ENCODE measurements around the gene MAN2A2. TPM values are rescaled to one million over a fixed set of nuclear protein-coding genes. Genes with fewer than 3 reads are reported as not detected.

MAN2A2 gene
- total and polyA plus RNA-seq, 9 of the 15 experiments (the other 6 are each of a cell fraction or from before 2014, with no cell fraction given): 7.3 to 151 (median 43.4) TPM

- TF ChIP-seq CXXC5 (CRISPR knock-in tag; IDR thresholded peaks at IDR 0.05) (peak; percentile 23; the same call in 1 of the 2 replicates), SAFB2 (IDR thresholded peaks at IDR 0.05; ENCODE audit: borderline replicate concordance, low read depth, low read length, severe bottlenecking) (no peak), FOXK2 (conservative IDR thresholded peaks at IDR 0.05 in 1 of 2, IDR thresholded peaks at IDR 0.05 in 1 of 2; ENCODE audit: low read depth in 2 of 2) (peak in 1 of 2 experiments; percentile 51; a peak in 2 of 4 replicates), ATF1 (CRISPR knock-in tag; IDR thresholded peaks at IDR 0.05) (no peak), ATF1 (tag; IDR thresholded peaks at IDR 0.05) (no peak), NCOR1 (IDR thresholded peaks at IDR 0.05) (peak; percentile 43), ATF7 (IDR thresholded peaks at IDR 0.05) (0 out of 2 replicates have a peak, but pooled peaks have one; percentile 29), BCOR (IDR thresholded peaks at IDR 0.05) (0 out of 2 replicates have a peak, but pooled peaks have one; percentile 43), POLR2AphosphoS5 (IDR thresholded peaks at IDR 0.05; ENCODE audit: control insufficient read depth, insufficient read depth, low read depth, low read length) (peak; percentile 60; the same call in 1 of the 2 replicates), SPI1 (IDR thresholded peaks at IDR 0.05; ENCODE audit: borderline replicate concordance, low read depth, low read length) (0 out of 2 replicates have a peak, but pooled peaks have one; percentile 29), ARID1B (IDR thresholded peaks at IDR 0.05) (peak; percentile 76), STAT5A (IDR thresholded peaks at IDR 0.05; ENCODE audit: borderline replicate concordance, low read length) (no peak), TAF7 (tag; IDR thresholded peaks at IDR 0.05) (no peak), PCBP2 (IDR thresholded peaks at IDR 0.05; ENCODE audit: low read depth, low read length, poor library complexity, severe bottlenecking) (no peak), RBM22 (IDR thresholded peaks at IDR 0.05; ENCODE audit: low read depth, low read length, poor library complexity, severe bottlenecking) (no peak), HNRNPUL1 (IDR thresholded peaks at IDR 0.05; ENCODE audit: low read length) (no peak), IRF2 (CRISPR knock-in tag; IDR thresholded peaks at IDR 0.05) (no peak), ZC3H8 (IDR thresholded peaks at IDR 0.05) (no peak), HMG20B (CRISPR knock-in tag; IDR thresholded peaks at IDR 0.05) (no peak), MAFK (IDR thresholded peaks at IDR 0.05; ENCODE audit: low read length) (0 out of 2 replicates have a peak, but pooled peaks have one; percentile 15), RCOR1 (IDR thresholded peaks at IDR 0.05; ENCODE audit: borderline replicate concordance in 1 of 2, low read depth in 2 of 2, low read length in 2 of 2) (peak; percentile 50 to 73; a peak in 3 of 4 replicates), TBL1XR1 (IDR thresholded peaks at IDR 0.05; ENCODE audit: low read length in 2 of 2) (peak in 1 of 2 experiments; percentile 63; a peak in 2 of 4 replicates), XRCC4 (IDR thresholded peaks at IDR 0.05; ENCODE audit: extremely low read depth, insufficient read depth, insufficient read length) (no peak), PHF8 (IDR thresholded peaks at IDR 0.05; ENCODE audit: borderline replicate concordance, low read length) (no peak), CREB1 (IDR thresholded peaks at IDR 0.05) (no peak), CREB1 (CRISPR knock-in tag; IDR thresholded peaks at IDR 0.05) (no peak; the same call in 1 of the 2 replicates), MAFG (tag; conservative IDR thresholded peaks at IDR 0.05) (no peak), CHD4 (IDR thresholded peaks at IDR 0.05; ENCODE audit: insufficient read depth, insufficient replicate concordance, low read depth, low read length, poor library complexity, severe bottlenecking) (no peak)
- TF ChIP-seq, protein P1, sequence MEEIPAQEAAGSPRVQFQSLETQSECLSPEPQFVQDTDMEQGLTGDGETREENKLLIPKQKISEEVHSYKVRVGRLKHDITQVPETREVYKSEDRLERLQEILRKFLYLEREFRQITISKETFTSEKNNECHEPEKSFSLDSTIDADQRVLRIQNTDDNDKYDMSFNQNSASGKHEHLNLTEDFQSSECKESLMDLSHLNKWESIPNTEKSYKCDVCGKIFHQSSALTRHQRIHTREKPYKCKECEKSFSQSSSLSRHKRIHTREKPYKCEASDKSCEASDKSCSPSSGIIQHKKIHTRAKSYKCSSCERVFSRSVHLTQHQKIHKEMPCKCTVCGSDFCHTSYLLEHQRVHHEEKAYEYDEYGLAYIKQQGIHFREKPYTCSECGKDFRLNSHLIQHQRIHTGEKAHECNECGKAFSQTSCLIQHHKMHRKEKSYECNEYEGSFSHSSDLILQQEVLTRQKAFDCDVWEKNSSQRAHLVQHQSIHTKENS (CRISPR knock-in tag; IDR thresholded peaks at IDR 0.05): no peak
- TF ChIP-seq, protein P2, sequence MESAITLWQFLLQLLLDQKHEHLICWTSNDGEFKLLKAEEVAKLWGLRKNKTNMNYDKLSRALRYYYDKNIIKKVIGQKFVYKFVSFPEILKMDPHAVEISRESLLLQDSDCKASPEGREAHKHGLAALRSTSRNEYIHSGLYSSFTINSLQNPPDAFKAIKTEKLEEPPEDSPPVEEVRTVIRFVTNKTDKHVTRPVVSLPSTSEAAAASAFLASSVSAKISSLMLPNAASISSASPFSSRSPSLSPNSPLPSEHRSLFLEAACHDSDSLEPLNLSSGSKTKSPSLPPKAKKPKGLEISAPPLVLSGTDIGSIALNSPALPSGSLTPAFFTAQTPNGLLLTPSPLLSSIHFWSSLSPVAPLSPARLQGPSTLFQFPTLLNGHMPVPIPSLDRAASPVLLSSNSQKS (CRISPR knock-in tag; IDR thresholded peaks at IDR 0.05): no peak
These were observed 7.5 kb upstream of the MAN2A2 start (continued) for GRCh38 chr15:90895571-90896117.
